A549 (cell line): ENCODE measurements around the gene ZSCAN16. TPM values are rescaled to one million over a fixed set of nuclear protein-coding genes. Genes with fewer than 3 reads are reported as not detected.
A peak's percentile ranks its signal among the peaks of the same experiment; 100 is the strongest.

Source experiments
- ATAC-seq, 2 experiments: fragments of 200-7000 bp in 1 of 2; fragments of >200 bp in 1 of 2; cut with Nextera tagmentation in 1 of 2; cut with Tn5 transposase in 1 of 2; 3 replicates each; pipeline versions ENCODE4 v1.8.0 to v1.9.1; 2018 to 2020; ENCODE audit warnings: mild to moderate bottlenecking in 1 of 2, moderate library complexity in 1 of 2
- CTCF ChIA-PET: fragments of 300-600 bp; sonication (Branson Sonifier 250); formaldehyde crosslinking; extraction: SDS; loops from one replicate; lab custom pipeline; 2021; ENCODE audit warnings: antibody characterized with exemption, inconsistent platforms; lab: Yijun Ruan, JAX
- POLR2A ChIA-PET: fragments of 350-600 bp; formaldehyde crosslinking; extraction: SDS; loops from one replicate; lab custom pipeline; 2021; ENCODE audit warnings: antibody characterized with exemption, inconsistent platforms; lab: Yijun Ruan, JAX
- DNase-seq, 2 experiments: peaks; one replicate each; pipeline versions ENCODE4 v3.0.0 to v3.0.0-alpha.2; 2011 to 2016; ENCODE audit warnings: low read depth in 1 of 2, low spot score in 1 of 2
- FAIRE-seq: peaks from 2 replicates; lab custom pipeline; 2011; peaks lifted over from hg19 to GRCh38; lab: Jason Lieb, UNC
- H3K27ac ChIP-seq, 2 experiments: fragments of >200 bp; sonication (Bioruptor Twin); formaldehyde crosslinking; 3 replicates each; pipeline ENCODE4 v1.5.1; 2016 to 2017
- H3K4me1 ChIP-seq: fragments of >200 bp; sonication (Bioruptor Twin); formaldehyde crosslinking; 3 replicates; pipeline ENCODE4 v1.6.1; 2016
- H3K4me2 ChIP-seq: fragments of >200 bp; sonication (Bioruptor Twin); formaldehyde crosslinking; 3 replicates; pipeline ENCODE4 v1.6.1; 2016
- H3K4me3 ChIP-seq: fragments of >200 bp; sonication (Bioruptor Twin); formaldehyde crosslinking; 3 replicates; pipeline ENCODE4 v1.5.1; 2016
- H3K9me3 ChIP-seq: fragments of >200 bp; sonication (Bioruptor Twin); formaldehyde crosslinking; 3 replicates; pipeline ENCODE4 v1.6.1; 2016
- BHLHE40 ChIP-seq: IDR thresholded peaks from 2 replicates; pipeline ENCODE4 v1.6.1; 2012; ENCODE audit warnings: low read depth, low read length, inconsistent platforms
- CHD2 ChIP-seq: fragments of 150-350 bp; IDR thresholded peaks from 2 replicates; pipeline ENCODE4 v1.6.1; 2014; ENCODE audit warnings: low read length; ENCODE audit not compliant: partially characterized antibody
- CHD4 ChIP-seq: fragments of 200-600 bp; sonication (generic); IDR thresholded peaks from 2 replicates; pipeline ENCODE4 v1.6.1; 2016; ENCODE audit warnings: antibody characterized with exemption, mild to moderate bottlenecking, borderline replicate concordance
- EHF ChIP-seq: fragments of 250-450 bp; sonication (Bioruptor Pico); IDR thresholded peaks from 2 replicates; pipeline ENCODE4 v1.5.0; 2020; ENCODE audit warnings: mild to moderate bottlenecking
- EP300 ChIP-seq, 2 experiments: fragments of >200 bp; sonication (Bioruptor Twin); formaldehyde crosslinking; IDR thresholded peaks; 2 replicates in 1 of 2; 3 replicates in 1 of 2; pipeline ENCODE4 v1.6.1; 2016 to 2017
- FOSB ChIP-seq: fragments of 250-450 bp; sonication (Bioruptor Pico); IDR thresholded peaks from 2 replicates; pipeline ENCODE4 v1.5.0; 2020; ENCODE audit warnings: mild to moderate bottlenecking, moderate library complexity
- FOXS1 ChIP-seq: fragments of 250-450 bp; sonication (Bioruptor Pico); IDR thresholded peaks from 2 replicates; pipeline ENCODE4 v1.5.0; 2020; ENCODE audit warnings: mild to moderate bottlenecking, moderate library complexity
- GATA3 ChIP-seq: IDR thresholded peaks from 2 replicates; pipeline ENCODE4 v1.6.1; 2012; ENCODE audit warnings: borderline replicate concordance
- HDAC2 ChIP-seq: fragments of 200-600 bp; sonication (generic); IDR thresholded peaks from 2 replicates; pipeline ENCODE4 v1.6.1; 2016
- HEYL ChIP-seq: fragments of 250-450 bp; sonication (Bioruptor Pico); IDR thresholded peaks from 2 replicates; pipeline ENCODE4 v1.8.0; 2021; ENCODE audit warnings: mild to moderate bottlenecking, moderate library complexity
- HOXB5 ChIP-seq: fragments of 250-450 bp; sonication (Bioruptor Pico); IDR thresholded peaks from 2 replicates; pipeline ENCODE4 v1.5.0; 2020; ENCODE audit warnings: mild to moderate bottlenecking, moderate library complexity
- KDM1A ChIP-seq: fragments of 200-600 bp; sonication (generic); IDR thresholded peaks from 2 replicates; pipeline ENCODE4 v1.6.1; 2016; ENCODE audit warnings: low read depth, mild to moderate bottlenecking
- MAFK ChIP-seq: fragments of 450-650 bp; IDR thresholded peaks from 2 replicates; pipeline ENCODE4 v1.6.1; 2014; ENCODE audit not compliant: partially characterized antibody
- MAZ ChIP-seq: fragments of 150-350 bp; IDR thresholded peaks from 2 replicates; pipeline ENCODE4 v1.6.1; 2014; ENCODE audit warnings: antibody characterized with exemption, low read depth, low read length, borderline replicate concordance
- MYC ChIP-seq: IDR thresholded peaks from 2 replicates; pipeline ENCODE4 v1.6.1; 2012; ENCODE audit warnings: mild to moderate bottlenecking, inconsistent platforms, low read length, improper control_type of control experiment, borderline replicate concordance
- RAD21 ChIP-seq, 2 experiments: fragments of >200 bp in 1 of 2; sonication (Bioruptor Twin) in 1 of 2; formaldehyde crosslinking in 1 of 2; IDR thresholded peaks in 1 of 2; conservative IDR thresholded peaks in 1 of 2; 2 replicates in 1 of 2; 3 replicates in 1 of 2; pipeline ENCODE4 v1.6.1; 2012 to 2018; ENCODE audit warnings: inconsistent platforms in 1 of 2
- RARB ChIP-seq: fragments of 250-450 bp; sonication (Bioruptor Pico); IDR thresholded peaks from 2 replicates; pipeline ENCODE4 v1.8.0; 2021; ENCODE audit warnings: mild to moderate bottlenecking, moderate library complexity
- SREBF2 ChIP-seq: fragments of 450-650 bp; IDR thresholded peaks from 2 replicates; pipeline ENCODE4 v1.6.1; 2014; ENCODE audit warnings: mild to moderate bottlenecking, moderate library complexity
- TFCP2L1 ChIP-seq: fragments of 250-450 bp; sonication (Bioruptor Pico); IDR thresholded peaks from 2 replicates; pipeline ENCODE4 v1.5.0; 2021; ENCODE audit warnings: mild to moderate bottlenecking
- TP53 ChIP-seq: fragments of 250-450 bp; sonication (Bioruptor Pico); IDR thresholded peaks from 2 replicates; pipeline ENCODE4 v1.5.0; 2021; ENCODE audit warnings: mild to moderate bottlenecking, moderate library complexity
- ZC3H11A ChIP-seq: fragments of 450-650 bp; IDR thresholded peaks from 2 replicates; pipeline ENCODE4 v1.6.1; 2014; ENCODE audit warnings: antibody characterized with exemption, mild to moderate bottlenecking
- ZFP36 ChIP-seq: fragments of 450-650 bp; IDR thresholded peaks from 2 replicates; pipeline ENCODE4 v1.6.1; 2014; ENCODE audit warnings: borderline replicate concordance; ENCODE audit not compliant: partially characterized antibody
- ZNF302 ChIP-seq: fragments of 250-450 bp; sonication (Bioruptor Pico); IDR thresholded peaks from 2 replicates; pipeline ENCODE4 v1.9.0; 2021; ENCODE audit warnings: inconsistent platforms, mild to moderate bottlenecking, moderate library complexity
- ZSCAN20 ChIP-seq: fragments of 250-450 bp; sonication (Bioruptor Pico); IDR thresholded peaks from 2 replicates; pipeline ENCODE4 v1.8.0; 2022; ENCODE audit warnings: mild to moderate bottlenecking, moderate library complexity
- WGBS: methylation state at CpG from one replicate; pipeline ENCODE4 v1.1.6; 2017; ENCODE audit errors: missing lambda C conversion rate; 5-methylcytosine and 5-hydroxymethylcytosine counted together
- polyA plus RNA-seq, 4 experiments: library from polyadenylated mRNA; depleted of rRNA in 3 of 4; stranded (reverse); fragments of >200 nt; fragmentation: RNase III in 1 of 4; extraction: RNeasy Plus Mini Kit Qiagen cat#74134 plus additional on column Dnase treatment in 1 of 4; gene quantifications; 2 replicates in 3 of 4; 3 replicates in 1 of 4; pipeline ENCODE4 v1.2.3, GENCODE V29; 2011 to 2017
- TF ChIP-seq, protein P1 (sequence below): IDR thresholded peaks from 2 replicates; pipeline ENCODE4 v1.6.1; 2012; ENCODE audit warnings: low read depth, borderline replicate concordance
- TF ChIP-seq, protein P2 (sequence below): fragments of 250-450 bp; sonication (Bioruptor Pico); IDR thresholded peaks from 2 replicates; pipeline ENCODE4 v1.5.0; 2020; ENCODE audit warnings: low read depth, mild to moderate bottlenecking, moderate library complexity
- TF ChIP-seq, protein P3 (sequence below): IDR thresholded peaks from 2 replicates; pipeline ENCODE4 v1.6.1; 2012
- TF ChIP-seq, protein P4 (sequence below): fragments of >200 bp; sonication (Bioruptor Twin); formaldehyde crosslinking; IDR thresholded peaks from 3 replicates; pipeline ENCODE4 v1.6.1; 2016

Gene ZSCAN16
- polyA plus RNA-seq, 2 of the 4 experiments (the other 2 are of a cell fraction): 5.7 to 6.0 TPM

DNA sequence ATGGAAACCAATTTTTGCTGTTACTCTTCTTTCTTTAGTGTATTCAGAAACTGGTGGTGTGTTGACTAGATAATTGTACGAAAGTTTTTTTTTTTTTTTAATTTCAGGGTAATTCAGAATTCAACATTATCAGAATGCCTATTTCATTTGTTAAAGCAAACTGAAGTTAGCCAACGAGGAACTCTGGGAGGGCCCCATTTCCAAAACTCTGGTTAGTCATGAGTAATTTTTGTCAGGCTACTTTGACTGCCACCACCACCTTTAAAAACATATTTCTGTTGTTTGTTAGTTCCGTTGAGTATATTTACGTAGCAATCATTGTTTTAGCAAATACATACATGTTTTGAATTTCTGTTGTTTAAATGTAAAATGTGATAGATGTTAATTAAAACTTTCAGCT, 18.0 kb downstream of the ZSCAN16 start:
- 5% methylated on average over 4 of the region's 4 CpGs for WGBS
- TF ChIP-seq RAD21 (conservative IDR thresholded peaks at IDR 0.05 in 1 of 2, IDR thresholded peaks at IDR 0.05 in 1 of 2): no peak
- TF ChIP-seq ZNF302 (CRISPR knock-in tag): no peak
- no peak for TF ChIP-seq EP300 (IDR thresholded peaks at IDR 0.05)
- TF ChIP-seq TP53 (CRISPR knock-in tag): no peak
- no peak for TF ChIP-seq GATA3
- no peak for TF ChIP-seq BHLHE40
- no peak for TF ChIP-seq RARB (CRISPR knock-in tag)
- TF ChIP-seq, protein P1, sequence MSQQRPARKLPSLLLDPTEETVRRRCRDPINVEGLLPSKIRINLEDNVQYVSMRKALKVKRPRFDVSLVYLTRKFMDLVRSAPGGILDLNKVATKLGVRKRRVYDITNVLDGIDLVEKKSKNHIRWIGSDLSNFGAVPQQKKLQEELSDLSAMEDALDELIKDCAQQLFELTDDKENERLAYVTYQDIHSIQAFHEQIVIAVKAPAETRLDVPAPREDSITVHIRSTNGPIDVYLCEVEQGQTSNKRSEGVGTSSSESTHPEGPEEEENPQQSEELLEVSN: no peak
- TF ChIP-seq, protein P2, sequence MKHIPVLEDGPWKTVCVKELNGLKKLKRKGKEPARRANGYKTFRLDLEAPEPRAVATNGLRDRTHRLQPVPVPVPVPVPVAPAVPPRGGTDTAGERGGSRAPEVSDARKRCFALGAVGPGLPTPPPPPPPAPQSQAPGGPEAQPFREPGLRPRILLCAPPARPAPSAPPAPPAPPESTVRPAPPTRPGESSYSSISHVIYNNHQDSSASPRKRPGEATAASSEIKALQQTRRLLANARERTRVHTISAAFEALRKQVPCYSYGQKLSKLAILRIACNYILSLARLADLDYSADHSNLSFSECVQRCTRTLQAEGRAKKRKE: no peak
- no peak for TF ChIP-seq MYC
- TF ChIP-seq ZFP36: no peak
- TF ChIP-seq HDAC2: no peak
- TF ChIP-seq, protein P3, sequence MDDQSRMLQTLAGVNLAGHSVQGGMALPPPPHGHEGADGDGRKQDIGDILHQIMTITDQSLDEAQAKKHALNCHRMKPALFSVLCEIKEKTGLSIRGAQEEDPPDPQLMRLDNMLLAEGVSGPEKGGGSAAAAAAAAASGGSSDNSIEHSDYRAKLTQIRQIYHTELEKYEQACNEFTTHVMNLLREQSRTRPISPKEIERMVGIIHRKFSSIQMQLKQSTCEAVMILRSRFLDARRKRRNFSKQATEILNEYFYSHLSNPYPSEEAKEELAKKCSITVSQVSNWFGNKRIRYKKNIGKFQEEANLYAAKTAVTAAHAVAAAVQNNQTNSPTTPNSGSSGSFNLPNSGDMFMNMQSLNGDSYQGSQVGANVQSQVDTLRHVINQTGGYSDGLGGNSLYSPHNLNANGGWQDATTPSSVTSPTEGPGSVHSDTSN: no peak
- TF ChIP-seq FOXS1: no peak
- TF ChIP-seq EHF: no peak
- TF ChIP-seq CHD4: no peak
- TF ChIP-seq ZSCAN20 (CRISPR knock-in tag): no peak
- TF ChIP-seq MAZ: no peak
- TF ChIP-seq FOSB: no peak
- TF ChIP-seq, all 56 proteins: peak for 0
- peak overlapping the region; percentile 93 for H3K4me2 ChIP-seq
- H3K4me1 ChIP-seq: peaks cover 13% of the 10 kb centered on the region
- DNase-seq: no peak
- CTCF ChIA-PET: interaction anchor here (1.2 to 4.0 kb wide), 2 partner anchors 37 to 214 kb away, joined by 3 to 13 read pairs; no protein-coding TSS in a partner anchor
- ATAC-seq: no peak
- H3K4me3 ChIP-seq: peak overlapping the region; percentile 98
- H3K27ac ChIP-seq: peak overlapping the region; percentile 85 to 94
- no peaks in the 10 kb centered on the region for H3K9me3 ChIP-seq
- POLR2A ChIA-PET: interaction anchor here (1.2 kb wide), 1 partner anchor 77 kb away, joined by 8 read pairs; no protein-coding TSS in a partner anchor
- no peak for FAIRE-seq

DNA sequence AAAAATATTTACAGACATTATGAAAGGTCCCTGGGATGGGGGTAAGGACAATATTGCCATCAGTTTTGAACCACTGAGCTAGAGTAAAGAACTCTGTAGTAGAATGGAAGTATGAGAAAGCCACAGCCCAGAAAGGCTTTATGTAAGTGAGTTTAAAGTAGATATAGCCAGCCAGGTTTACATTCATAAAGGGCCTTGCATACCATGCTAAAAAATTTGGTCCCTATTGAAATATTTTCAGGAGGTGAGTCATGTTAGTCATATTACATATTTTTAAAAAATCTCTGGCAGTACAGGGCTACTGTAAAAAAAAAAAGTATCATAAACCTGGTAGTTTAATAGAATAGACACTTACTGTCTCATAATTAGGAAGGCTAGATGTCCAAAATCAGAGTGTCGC, 20.8 kb downstream of the ZSCAN16 start:
- no peak overlapping the region for H3K4me3 ChIP-seq
- WGBS: 94% methylated on average over 1 of the region's 1 CpG
- H3K27ac ChIP-seq: no peak overlapping the region
- no peak for TF ChIP-seq CHD2
- TF ChIP-seq BHLHE40: no peak
- TF ChIP-seq HEYL (CRISPR knock-in tag): no peak
- TF ChIP-seq EHF: no peak
- TF ChIP-seq, protein P4, sequence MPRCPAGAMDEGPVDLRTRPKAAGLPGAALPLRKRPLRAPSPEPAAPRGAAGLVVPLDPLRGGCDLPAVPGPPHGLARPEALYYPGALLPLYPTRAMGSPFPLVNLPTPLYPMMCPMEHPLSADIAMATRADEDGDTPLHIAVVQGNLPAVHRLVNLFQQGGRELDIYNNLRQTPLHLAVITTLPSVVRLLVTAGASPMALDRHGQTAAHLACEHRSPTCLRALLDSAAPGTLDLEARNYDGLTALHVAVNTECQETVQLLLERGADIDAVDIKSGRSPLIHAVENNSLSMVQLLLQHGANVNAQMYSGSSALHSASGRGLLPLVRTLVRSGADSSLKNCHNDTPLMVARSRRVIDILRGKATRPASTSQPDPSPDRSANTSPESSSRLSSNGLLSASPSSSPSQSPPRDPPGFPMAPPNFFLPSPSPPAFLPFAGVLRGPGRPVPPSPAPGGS: no peak
- no peak for TF ChIP-seq TFCP2L1 (CRISPR knock-in tag)
- TF ChIP-seq ZC3H11A: no peak
- TF ChIP-seq, protein P3: no peak
- TF ChIP-seq MAFK: no peak
- no peak for TF ChIP-seq HOXB5
- TF ChIP-seq SREBF2: no peak
- no peak for TF ChIP-seq KDM1A
- TF ChIP-seq ZNF302 (CRISPR knock-in tag): no peak
- TF ChIP-seq, protein P2: no peak
- DNase-seq (no peak), ATAC-seq (no peak), FAIRE-seq (no peak)
- H3K4me1 ChIP-seq: peaks cover 9% of the 10 kb centered on the region
- CTCF ChIA-PET: no interaction called here
- POLR2A ChIA-PET: no interaction called here
- no peaks in the 10 kb centered on the region for H3K9me3 ChIP-seq
- no peak overlapping the region for H3K4me2 ChIP-seq
